Measurements from ENCODE around the gene LMCD1.

Gene LMCD1

DNA sequence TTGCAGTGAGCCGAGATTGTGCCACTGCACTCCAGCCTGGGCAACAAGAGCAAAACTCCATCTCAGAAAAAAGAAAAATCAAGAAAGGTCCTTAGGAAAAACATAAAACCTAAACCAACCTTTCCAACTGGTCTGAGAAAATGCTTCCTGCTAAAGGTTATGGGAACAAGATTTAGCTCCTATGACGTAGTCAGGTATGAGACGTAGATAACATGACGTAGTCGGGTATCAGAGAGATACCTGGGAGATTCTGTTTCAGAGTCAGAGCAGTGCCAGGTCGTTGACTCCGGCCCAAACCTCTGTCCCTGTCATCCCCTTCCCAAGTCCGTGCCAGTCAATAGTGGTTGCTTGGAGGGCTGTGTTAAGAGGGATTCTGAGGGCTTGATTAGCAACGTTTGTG is 39.9 kb downstream of the LMCD1 start:
- Histone ChIP-seq H3K4me1 (ENCODE audit: control insufficient read depth, low read depth, low read length) (peaks cover 2% of the 10 kb centered on the region), H3K9ac (ENCODE audit: low read length) (no peak overlapping the region), H3K4me3 (ENCODE audit: low read length) (no peak overlapping the region), H3K9me3 (ENCODE audit: control insufficient read depth, low read depth, low read length) (no peaks in the 10 kb centered on the region), H3K27ac (ENCODE audit: low read length) (no peak overlapping the region), H3K27me3 (ENCODE audit: control insufficient read depth, insufficient read depth, low read length) (no peaks in the 10 kb centered on the region), H3K36me3 (ENCODE audit: control insufficient read depth, low read depth, low read length) (peaks cover 6% of the 10 kb centered on the region)

DNA sequence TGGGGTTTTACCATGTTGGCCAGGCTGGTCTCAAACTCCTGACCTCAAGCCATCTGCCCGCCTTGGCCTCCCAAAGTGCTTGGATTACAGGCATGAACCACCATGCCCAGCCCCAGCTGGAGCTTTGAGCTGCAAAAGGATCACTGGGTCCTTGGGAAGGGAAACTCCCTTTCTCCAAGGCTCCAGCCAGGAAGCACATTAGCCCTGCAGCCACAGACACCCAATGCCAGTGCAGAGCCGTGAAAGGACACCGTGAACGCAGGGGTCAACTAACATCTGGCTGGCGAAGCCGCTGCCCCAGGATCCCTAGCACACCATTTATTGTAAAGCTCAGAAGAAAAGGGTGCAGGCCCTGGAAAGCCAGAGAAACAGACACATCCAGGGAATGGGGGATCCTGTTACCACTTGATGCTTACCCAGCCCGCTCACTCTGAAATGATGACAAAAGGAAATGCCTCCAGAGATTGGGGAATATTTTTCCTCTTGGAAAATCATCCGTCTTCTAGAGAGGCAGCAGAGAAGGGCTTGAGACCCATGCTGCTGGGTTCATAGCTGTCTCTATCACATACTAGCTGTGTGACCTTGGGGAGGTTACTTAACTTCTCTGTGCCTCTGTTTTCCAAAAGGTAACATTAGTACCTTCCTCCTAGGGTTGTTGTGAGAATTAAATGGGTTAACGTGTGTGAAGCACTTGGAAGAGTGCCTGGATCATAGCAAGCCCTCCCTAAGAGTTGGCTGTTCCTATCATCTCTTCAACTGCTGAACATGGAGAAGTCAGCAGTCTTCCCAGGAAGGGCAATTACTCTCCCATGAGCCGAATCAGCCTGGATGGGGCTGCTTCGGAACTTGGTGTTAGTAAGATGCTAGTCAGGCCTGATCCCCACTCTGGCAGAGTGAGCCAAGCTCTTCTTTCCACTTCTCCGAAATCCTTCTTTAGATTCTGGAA is 40.8 kb downstream of the LMCD1 start:
- Histone ChIP-seq H3K4me1 (ENCODE audit: control insufficient read depth, low read depth, low read length) (no peaks in the 10 kb centered on the region), H3K27ac (ENCODE audit: low read length) (no peak overlapping the region), H3K9me3 (ENCODE audit: control insufficient read depth, low read depth, low read length) (no peaks in the 10 kb centered on the region), H3K4me3 (ENCODE audit: low read length) (no peak overlapping the region), H3K27me3 (ENCODE audit: control insufficient read depth, insufficient read depth, low read length) (no peaks in the 10 kb centered on the region), H3K9ac (ENCODE audit: low read length) (no peak overlapping the region), H3K36me3 (ENCODE audit: control insufficient read depth, low read depth, low read length) (peaks cover 6% of the 10 kb centered on the region)

- Histone ChIP-seq H3K27ac (ENCODE audit: low read length) (no peak overlapping the region), H3K9ac (ENCODE audit: low read length) (no peak overlapping the region), H3K4me1 (ENCODE audit: control insufficient read depth, low read depth, low read length) (no peaks in the 10 kb centered on the region), H3K9me3 (ENCODE audit: control insufficient read depth, low read depth, low read length) (no peaks in the 10 kb centered on the region), H3K4me3 (ENCODE audit: low read length) (no peak overlapping the region), H3K27me3 (ENCODE audit: control insufficient read depth, insufficient read depth, low read length) (no peaks in the 10 kb centered on the region), H3K36me3 (ENCODE audit: control insufficient read depth, low read depth, low read length) (no peaks in the 10 kb centered on the region)
Measured at GRCh38 chr3:8546609-8547008, 45.0 kb downstream of the LMCD1 start.

GRCh38 chr3:8548502-8549275 is 47.1 kb downstream of the LMCD1 start:
- H3K27me3 ChIP-seq (ENCODE audit: control insufficient read depth, insufficient read depth, low read length), result no peaks in the 10 kb centered on the region
- H3K36me3 ChIP-seq (ENCODE audit: control insufficient read depth, low read depth, low read length), result no peaks in the 10 kb centered on the region
- H3K9ac ChIP-seq (ENCODE audit: low read length), result no peak overlapping the region
- no peak overlapping the region for H3K27ac ChIP-seq (ENCODE audit: low read length)
- no peaks in the 10 kb centered on the region for H3K4me1 ChIP-seq (ENCODE audit: control insufficient read depth, low read depth, low read length)
- H3K4me3 ChIP-seq (ENCODE audit: low read length), result no peak overlapping the region
- no peaks in the 10 kb centered on the region for H3K9me3 ChIP-seq (ENCODE audit: control insufficient read depth, low read depth, low read length)

GRCh38 chr3:8549354-8549753 is 47.7 kb downstream of the LMCD1 start:
- Histone ChIP-seq H3K4me1 (ENCODE audit: control insufficient read depth, low read depth, low read length) (no peaks in the 10 kb centered on the region), H3K27me3 (ENCODE audit: control insufficient read depth, insufficient read depth, low read length) (no peaks in the 10 kb centered on the region), H3K27ac (ENCODE audit: low read length) (no peak overlapping the region), H3K9me3 (ENCODE audit: control insufficient read depth, low read depth, low read length) (no peaks in the 10 kb centered on the region), H3K4me3 (ENCODE audit: low read length) (no peak overlapping the region), H3K9ac (ENCODE audit: low read length) (no peak overlapping the region), H3K36me3 (ENCODE audit: control insufficient read depth, low read depth, low read length) (no peaks in the 10 kb centered on the region)

- H3K36me3 ChIP-seq (ENCODE audit: control insufficient read depth, low read depth, low read length), result no peaks in the 10 kb centered on the region
- peaks cover 11% of the 10 kb centered on the region for H3K4me1 ChIP-seq (ENCODE audit: control insufficient read depth, low read depth, low read length)
- no peaks in the 10 kb centered on the region for H3K9me3 ChIP-seq (ENCODE audit: control insufficient read depth, low read depth, low read length)
- no peak overlapping the region for H3K9ac ChIP-seq (ENCODE audit: low read length)
- no peak overlapping the region for H3K4me3 ChIP-seq (ENCODE audit: low read length)
- H3K27me3 ChIP-seq (ENCODE audit: control insufficient read depth, insufficient read depth, low read length), result no peaks in the 10 kb centered on the region
- H3K27ac ChIP-seq (ENCODE audit: low read length), result no peak overlapping the region
Measured at GRCh38 chr3:8550611-8551010, 49.0 kb downstream of the LMCD1 start.

DNA sequence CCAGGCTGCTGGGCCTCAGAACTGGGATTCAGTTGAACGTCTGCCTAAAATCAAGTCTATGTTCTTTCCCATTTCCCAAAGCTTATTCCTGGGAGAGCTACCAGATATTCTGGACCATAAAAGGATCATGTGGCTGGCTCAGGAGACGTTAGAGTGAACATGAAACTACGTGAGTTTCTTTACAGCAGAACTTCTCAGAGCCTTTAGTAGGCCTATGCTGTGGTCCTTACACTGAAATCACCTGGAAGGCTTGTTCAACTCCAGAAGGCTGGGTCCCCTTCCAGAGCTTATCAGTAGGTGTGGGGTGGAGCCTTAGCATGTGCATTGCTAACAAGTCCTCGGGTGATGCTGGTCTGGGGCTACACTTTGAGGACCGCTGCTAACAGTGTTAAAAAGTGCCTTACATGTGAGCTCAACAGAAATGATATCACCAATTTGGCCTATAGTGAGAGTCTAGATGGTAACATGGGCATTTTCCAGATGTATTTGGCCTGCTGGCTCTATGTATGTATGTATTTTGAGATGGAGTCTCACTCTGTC is 50.7 kb downstream of the LMCD1 start:
- Histone ChIP-seq H3K36me3 (ENCODE audit: control insufficient read depth, low read depth, low read length) (no peaks in the 10 kb centered on the region), H3K27ac (ENCODE audit: low read length) (no peak overlapping the region), H3K4me1 (ENCODE audit: control insufficient read depth, low read depth, low read length) (peaks cover 13% of the 10 kb centered on the region), H3K4me3 (ENCODE audit: low read length) (no peak overlapping the region), H3K9ac (ENCODE audit: low read length) (no peak overlapping the region), H3K9me3 (ENCODE audit: control insufficient read depth, low read depth, low read length) (no peaks in the 10 kb centered on the region), H3K27me3 (ENCODE audit: control insufficient read depth, insufficient read depth, low read length) (no peaks in the 10 kb centered on the region)

DNA sequence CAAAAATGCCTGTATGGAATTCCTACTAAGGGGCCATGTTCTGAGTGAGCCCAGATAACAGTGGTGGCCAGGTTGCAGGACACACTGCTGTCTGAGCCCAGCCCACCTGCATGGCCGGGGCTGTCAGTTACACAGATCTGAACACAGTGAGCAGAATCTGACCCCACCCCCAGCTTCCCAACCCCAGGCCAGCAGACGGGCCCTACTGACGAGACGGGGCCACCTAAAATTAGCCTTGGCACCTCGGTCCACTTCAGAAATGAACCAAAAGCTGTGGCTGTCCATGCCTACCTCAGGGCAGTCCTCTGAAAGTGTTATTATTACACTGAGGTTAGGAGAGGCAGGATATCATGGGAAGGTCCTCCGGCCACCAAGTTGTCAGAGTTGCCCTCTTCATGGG is 51.8 kb downstream of the LMCD1 start:
- Histone ChIP-seq H3K4me1 (ENCODE audit: control insufficient read depth, low read depth, low read length) (peaks cover 13% of the 10 kb centered on the region), H3K27me3 (ENCODE audit: control insufficient read depth, insufficient read depth, low read length) (no peaks in the 10 kb centered on the region), H3K9ac (ENCODE audit: low read length) (no peak overlapping the region), H3K27ac (ENCODE audit: low read length) (no peak overlapping the region), H3K36me3 (ENCODE audit: control insufficient read depth, low read depth, low read length) (no peaks in the 10 kb centered on the region), H3K4me3 (ENCODE audit: low read length) (no peak overlapping the region), H3K9me3 (ENCODE audit: control insufficient read depth, low read depth, low read length) (no peaks in the 10 kb centered on the region)

DNA sequence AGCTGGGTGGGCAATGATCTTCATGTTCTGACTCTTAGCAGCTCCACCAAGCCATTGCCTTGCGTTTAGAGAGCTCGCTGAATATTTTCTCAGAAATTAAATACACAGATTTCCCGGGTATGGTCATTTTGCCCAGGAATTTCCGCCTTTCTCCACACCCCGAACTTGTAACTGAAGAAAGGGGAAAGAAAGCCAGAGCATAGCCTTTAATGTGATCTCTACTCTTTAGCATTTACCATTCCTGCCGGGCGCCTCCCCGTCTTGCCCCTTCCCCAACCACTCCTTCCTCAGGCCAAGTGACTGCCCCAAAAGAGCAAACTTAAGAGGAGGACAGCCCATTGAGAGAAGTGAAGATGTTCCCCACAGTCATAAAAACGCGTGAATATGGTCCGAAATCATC is 53.1 kb downstream of the LMCD1 start:
- no peaks in the 10 kb centered on the region for H3K27me3 ChIP-seq (ENCODE audit: control insufficient read depth, insufficient read depth, low read length)
- peaks cover 13% of the 10 kb centered on the region for H3K4me1 ChIP-seq (ENCODE audit: control insufficient read depth, low read depth, low read length)
- H3K9me3 ChIP-seq (ENCODE audit: control insufficient read depth, low read depth, low read length), result no peaks in the 10 kb centered on the region
- H3K36me3 ChIP-seq (ENCODE audit: control insufficient read depth, low read depth, low read length), result no peaks in the 10 kb centered on the region
- H3K9ac ChIP-seq (ENCODE audit: low read length), result no peak overlapping the region
- no peak overlapping the region for H3K4me3 ChIP-seq (ENCODE audit: low read length)
- H3K27ac ChIP-seq (ENCODE audit: low read length), result no peak overlapping the region

- H3K27me3 ChIP-seq (ENCODE audit: control insufficient read depth, insufficient read depth, low read length), result no peaks in the 10 kb centered on the region
- H3K9ac ChIP-seq (ENCODE audit: low read length), result no peak overlapping the region
- H3K36me3 ChIP-seq (ENCODE audit: control insufficient read depth, low read depth, low read length), result no peaks in the 10 kb centered on the region
- peaks cover 13% of the 10 kb centered on the region for H3K4me1 ChIP-seq (ENCODE audit: control insufficient read depth, low read depth, low read length)
- no peaks in the 10 kb centered on the region for H3K9me3 ChIP-seq (ENCODE audit: control insufficient read depth, low read depth, low read length)
- no peak overlapping the region for H3K4me3 ChIP-seq (ENCODE audit: low read length)
- no peak overlapping the region for H3K27ac ChIP-seq (ENCODE audit: low read length)
Measured at GRCh38 chr3:8555113-8555661, 53.6 kb downstream of the LMCD1 start.

DNA sequence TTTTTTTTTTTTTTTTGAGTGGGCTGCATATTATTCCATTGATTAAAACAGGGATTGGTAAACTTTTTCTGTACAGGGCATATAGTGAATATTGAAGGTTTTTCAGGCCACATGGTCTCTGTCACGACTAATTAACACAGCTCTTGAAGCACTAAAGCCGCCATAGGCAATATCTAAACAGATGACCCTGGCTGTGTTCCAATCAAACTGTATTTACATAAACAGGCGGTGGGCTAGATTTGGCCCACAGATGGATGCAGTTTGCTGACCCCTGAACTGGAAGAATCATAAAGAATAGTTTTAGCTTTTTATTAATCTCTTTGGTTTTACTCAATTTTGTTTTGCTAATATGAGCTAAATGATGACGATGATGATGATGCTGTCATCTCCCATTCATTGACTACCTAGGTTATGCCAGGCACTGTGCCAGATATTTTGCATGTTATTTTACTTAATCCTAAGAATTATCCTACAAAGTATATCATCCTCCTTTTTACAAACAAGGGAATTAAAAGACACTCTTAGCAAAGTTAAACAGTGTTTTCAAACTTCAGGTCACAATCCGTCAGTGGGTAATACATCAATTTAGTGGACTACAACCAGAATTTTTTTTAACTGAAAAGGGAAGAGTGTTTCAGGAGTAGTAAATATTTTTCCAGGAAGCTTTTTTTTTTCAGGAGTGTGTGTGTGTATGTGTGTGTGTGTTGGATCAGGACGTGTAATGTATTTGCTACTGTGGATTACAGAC is 54.3 kb downstream of the LMCD1 start:
- Histone ChIP-seq H3K36me3 (ENCODE audit: control insufficient read depth, low read depth, low read length) (no peaks in the 10 kb centered on the region), H3K9ac (ENCODE audit: low read length) (no peak overlapping the region), H3K27ac (ENCODE audit: low read length) (no peak overlapping the region), H3K4me3 (ENCODE audit: low read length) (no peak overlapping the region), H3K27me3 (ENCODE audit: control insufficient read depth, insufficient read depth, low read length) (no peaks in the 10 kb centered on the region), H3K9me3 (ENCODE audit: control insufficient read depth, low read depth, low read length) (no peaks in the 10 kb centered on the region), H3K4me1 (ENCODE audit: control insufficient read depth, low read depth, low read length) (peaks cover 13% of the 10 kb centered on the region)

Data from iPS-18a (cell line).